ENCODE results near the gene EPHA2. TPM values are rescaled to one million over a fixed set of nuclear protein-coding genes. Genes with fewer than 3 reads are reported as not detected.

Gene EPHA2
- polyA plus RNA-seq, 1 of the 3 experiments (the other 2 are of a cell fraction): 126 TPM

DNA sequence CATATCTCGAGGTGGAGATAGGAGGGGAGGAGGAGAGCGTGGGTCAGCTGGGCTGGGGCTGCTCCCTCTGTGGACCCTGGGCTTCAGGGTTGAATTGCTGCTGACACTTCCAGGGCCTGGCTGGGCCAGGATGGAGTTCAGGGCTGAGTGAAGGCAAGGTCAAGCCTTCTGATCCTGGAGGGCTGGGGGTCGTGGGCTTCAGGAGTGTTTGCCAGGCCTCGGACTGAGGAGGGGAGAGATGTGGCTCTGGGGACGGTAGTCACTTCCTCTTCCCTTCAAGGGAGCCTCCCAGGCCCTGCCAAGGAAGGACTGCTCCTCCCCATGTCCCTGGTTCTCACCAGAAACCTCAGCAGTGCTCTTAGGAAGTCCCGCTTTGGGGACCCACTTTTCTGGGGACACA, 70.3 kb downstream of the EPHA2 start:
- Histone ChIP-seq H3K9me2 (no peaks in the 10 kb centered on the region), H3K36me3 (replicated peaks in 1 of 2; ENCODE audit: control insufficient read depth in 1 of 2, insufficient read depth in 2 of 2, low read length in 1 of 2) (no peaks in the 10 kb centered on the region), H3K27ac (ENCODE audit: low read depth in 2 of 2, low read length in 1 of 2) (no peak overlapping the region), H4K20me1 (ENCODE audit: insufficient read depth) (no peaks in the 10 kb centered on the region), H3K4me2 (no peak overlapping the region), H3K27me3 (ENCODE audit: insufficient read depth) (no peaks in the 10 kb centered on the region), H3K9ac (no peak overlapping the region), H3K4me3 (ENCODE audit: low read depth in 2 of 2, low read length in 1 of 2) (no peak overlapping the region), H3K4me1 (ENCODE audit: control insufficient read depth in 1 of 2, insufficient read depth in 2 of 2, low read depth in 1 of 2, low read length in 1 of 2) (peaks cover 0 to 3% of the 10 kb centered on the region in 2 experiments; a peak in 1 of 4 replicates), H2AFZ (ENCODE audit: low read depth) (no peak overlapping the region), H3F3A (replicated peaks; ENCODE audit: insufficient read depth) (no peaks in the 10 kb centered on the region), H3K9me3 (no peaks in the 10 kb centered on the region), H3K79me2 (ENCODE audit: insufficient read depth) (no peaks in the 10 kb centered on the region)
- 92% methylated on average over 3 of the region's 6 CpGs for WGBS (ENCODE audit: low lambda C conversion rate)
- POLR2A ChIA-PET: no interaction called here
- CTCF ChIA-PET: interaction anchor here (1.2 kb wide), 1 partner anchor 13 kb away, joined by 3 read pairs; the partner anchor contains the start of gene FAM131C
- no peak for DNase-seq
- TF ChIP-seq RFX5 (IDR thresholded peaks at IDR 0.05; ENCODE audit: low read length): no peak
- no peak for TF ChIP-seq GABPA (IDR thresholded peaks at IDR 0.05; ENCODE audit: low read depth)
- no peak for TF ChIP-seq TEAD4 (IDR thresholded peaks at IDR 0.05; ENCODE audit: borderline replicate concordance, insufficient read depth)
- TF ChIP-seq, protein P1, sequence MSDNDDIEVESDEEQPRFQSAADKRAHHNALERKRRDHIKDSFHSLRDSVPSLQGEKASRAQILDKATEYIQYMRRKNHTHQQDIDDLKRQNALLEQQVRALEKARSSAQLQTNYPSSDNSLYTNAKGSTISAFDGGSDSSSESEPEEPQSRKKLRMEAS (IDR thresholded peaks at IDR 0.05; ENCODE audit: low read depth): no peak
- TF ChIP-seq FOXJ3 (CRISPR knock-in tag; IDR thresholded peaks at IDR 0.05): no peak
- no peak for TF ChIP-seq SIN3A (IDR thresholded peaks at IDR 0.05; ENCODE audit: borderline replicate concordance, low read depth, low read length)
- no peak for TF ChIP-seq RAD21 (IDR thresholded peaks at IDR 0.05; ENCODE audit: low read length)
- TF ChIP-seq TCF12 (IDR thresholded peaks at IDR 0.05): no peak
- TF ChIP-seq, protein P2, sequence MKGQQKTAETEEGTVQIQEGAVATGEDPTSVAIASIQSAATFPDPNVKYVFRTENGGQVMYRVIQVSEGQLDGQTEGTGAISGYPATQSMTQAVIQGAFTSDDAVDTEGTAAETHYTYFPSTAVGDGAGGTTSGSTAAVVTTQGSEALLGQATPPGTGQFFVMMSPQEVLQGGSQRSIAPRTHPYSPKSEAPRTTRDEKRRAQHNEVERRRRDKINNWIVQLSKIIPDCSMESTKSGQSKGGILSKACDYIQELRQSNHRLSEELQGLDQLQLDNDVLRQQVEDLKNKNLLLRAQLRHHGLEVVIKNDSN (IDR thresholded peaks at IDR 0.05; ENCODE audit: borderline replicate concordance, low read depth): no peak
- no peak for TF ChIP-seq RCOR1 (IDR thresholded peaks at IDR 0.05; ENCODE audit: low read length)
- no peak for TF ChIP-seq MXI1 (IDR thresholded peaks at IDR 0.05; ENCODE audit: low read depth, low read length)
- no peak for TF ChIP-seq MEF2A (IDR thresholded peaks at IDR 0.05; ENCODE audit: borderline replicate concordance, low read depth)
- no peak for TF ChIP-seq REST (IDR thresholded peaks at IDR 0.05; ENCODE audit: low read depth, low read length)
- no peak for TF ChIP-seq NFIC (IDR thresholded peaks at IDR 0.05; ENCODE audit: borderline replicate concordance)
- no peak for TF ChIP-seq CHD2 (IDR thresholded peaks at IDR 0.05; ENCODE audit: low read length, partially characterized antibody)
